ENCODE results near the gene KCTD18. TPM values are rescaled to one million over a fixed set of nuclear protein-coding genes. Genes with fewer than 3 reads are reported as not detected.
A peak's percentile ranks its signal among the peaks of the same experiment; 100 is the strongest.

KCTD18 gene
- total and polyA plus RNA-seq, 2 of the 8 experiments (the other 6 are each of a cell fraction or from before 2014, with no cell fraction given) = 1.6 to 3.1 TPM

- H2BK20ac ChIP-seq (ENCODE audit: low read length) = no peak overlapping the region
- DNase-seq (ENCODE audit: low read depth in 1 of 2, low spot score in 2 of 2) = no peak
- no peak overlapping the region; the same call in 1 of the 2 replicates for H2AFZ ChIP-seq (ENCODE audit: low read length)
- no peak overlapping the region for H3K4me2 ChIP-seq (ENCODE audit: insufficient read depth in 1 of 2, low read depth in 2 of 2, low read length in 2 of 2)
- peaks cover 0 to 18% of the 10 kb centered on the region in 2 experiments; a peak in 2 of 4 replicates for H3K79me2 ChIP-seq (ENCODE audit: control insufficient read depth in 1 of 2, insufficient read depth in 2 of 2, low read length in 2 of 2)
- H4K5ac ChIP-seq (ENCODE audit: insufficient read length, low read depth, low read length) = no peak overlapping the region
- CTCF ChIA-PET (ENCODE audit: partially characterized antibody) = interaction anchor here (0.8 to 5.5 kb wide), 6 partner anchors 8 to 550 kb away, joined by 3 to 29 read pairs (median 4); partner anchors contain the start of gene KCTD18
- POLR2A ChIA-PET (ENCODE audit: partially characterized antibody) = interaction anchor here (1.5 kb wide), 1 partner anchor 11 kb away, joined by 4 read pairs; no protein-coding TSS in a partner anchor
- no peak overlapping the region for H3K4me3 ChIP-seq (ENCODE audit: extremely low read depth in 1 of 4, insufficient read depth in 2 of 4, low read depth in 3 of 4, low read length in 4 of 4)
- no peak overlapping the region for H3K27ac ChIP-seq (ENCODE audit: low read depth, low read length)
- no peak overlapping the region for H2BK15ac ChIP-seq (ENCODE audit: low read length)
- H2AK5ac ChIP-seq (ENCODE audit: low read depth, low read length) = no peak overlapping the region
- H3K27me3 ChIP-seq (replicated peaks in 1 of 4; ENCODE audit: control insufficient read depth in 3 of 4, extremely low read depth in 1 of 4, insufficient read depth in 3 of 4, low read length in 3 of 4) = peaks cover 0 to 5% (median 1%) of the 10 kb centered on the region in 4 experiments; a peak in 3 of 7 replicates
- 0 out of 2 replicates have a peak, but pooled peaks cover 2% of the 10 kb centered on the region for H3K79me1 ChIP-seq (ENCODE audit: low read depth, low read length)
- no peak overlapping the region for H4K8ac ChIP-seq (ENCODE audit: extremely low read depth, insufficient read depth, low read length)
- no peak overlapping the region for H4K91ac ChIP-seq (replicated peaks; ENCODE audit: insufficient read length, low read length)
- no peak overlapping the region for H2BK12ac ChIP-seq (ENCODE audit: low read depth, low read length)
- peaks cover 7% of the 10 kb centered on the region for H3K23me2 ChIP-seq (ENCODE audit: low read depth, low read length)
- H3K9me3 ChIP-seq (ENCODE audit: insufficient read depth in 2 of 2, low read depth in 1 of 2, low read length in 1 of 2) = no peaks in the 10 kb centered on the region
- FAIRE-seq = no peak
- H3K9ac ChIP-seq (replicated peaks in 1 of 4; ENCODE audit: extremely low read depth in 1 of 4, low read depth in 3 of 4, low read length in 3 of 4) = no peak overlapping the region
- TF ChIP-seq CHD2 (IDR thresholded peaks at IDR 0.05; ENCODE audit: low read length) (no peak), BCL11A (IDR thresholded peaks at IDR 0.05; ENCODE audit: low read depth in 2 of 2, low read length in 2 of 2) (no peak), CHD1 (IDR thresholded peaks at IDR 0.05; ENCODE audit: low read depth, low read length) (no peak), BACH1 (IDR thresholded peaks at IDR 0.05; ENCODE audit: low read length) (no peak), RNF2 (IDR thresholded peaks at IDR 0.05; ENCODE audit: borderline replicate concordance, low read depth, low read length, missing control alignments, poor library complexity, severe bottlenecking) (no peak), PHF8 (conservative IDR thresholded peaks at IDR 0.05; ENCODE audit: low read depth, low read length) (no peak)
- H3K4me1 ChIP-seq (replicated peaks in 1 of 4; ENCODE audit: control insufficient read depth in 3 of 4, insufficient read depth in 4 of 4, low read length in 3 of 4) = peaks cover 0 to 3% (median 1%) of the 10 kb centered on the region in 4 experiments; a peak in 5 of 7 replicates
- no peaks in the 10 kb centered on the region for H3K36me3 ChIP-seq (ENCODE audit: control insufficient read depth in 2 of 4, insufficient read depth in 4 of 4, low read length in 3 of 4)
- H3K18ac ChIP-seq (ENCODE audit: extremely low read depth, low read length) = no peak overlapping the region
- no peak overlapping the region for H2BK5ac ChIP-seq (ENCODE audit: low read depth, low read length)
- H3K14ac ChIP-seq (ENCODE audit: insufficient read length) = no peak overlapping the region
- 84% methylated on average over 3 of the region's 3 CpGs; no CpG with 5 or more reads in 1 of the 2 experiments for WGBS, 2 experiments (ENCODE audit: extremely low coverage in 1 of 2, insufficient coverage in 1 of 2, insufficient read length in 1 of 2, insufficient replicate concordance in 2 of 2, low coverage in 1 of 2, low lambda C conversion rate in 2 of 2, missing lambda C conversion rate in 1 of 2)
- H4K20me1 ChIP-seq (replicated peaks in 1 of 2; ENCODE audit: control insufficient read depth in 1 of 2, insufficient read depth in 2 of 2, low read length in 2 of 2) = peaks cover 0 to 3% of the 10 kb centered on the region in 2 experiments
- no peak overlapping the region for H3K56ac ChIP-seq (replicated peaks; ENCODE audit: insufficient read length, low read depth, low read length)
- no peak overlapping the region for H2BK120ac ChIP-seq (replicated peaks; ENCODE audit: low read depth, low read length)
- H3K23ac ChIP-seq (ENCODE audit: insufficient read length) = no peak overlapping the region
- peak overlapping the region; percentile 47 for H3K4ac ChIP-seq (replicated peaks; ENCODE audit: insufficient read length, low read depth, low read length)
These were observed 13.3 kb upstream of the KCTD18 start for GRCh38 chr2:200523158-200523557.
